ENCODE data around the gene ACOX1. TPM values are rescaled to one million over a fixed set of nuclear protein-coding genes. Genes with fewer than 3 reads are reported as not detected.

The ACOX1 gene
- total and polyA plus RNA-seq, 2 of the 13 experiments (the other 11 are each of a cell fraction or from before 2014, with no cell fraction given) = 86.4 to 120 TPM

- TF ChIP-seq ZBTB43 (CRISPR knock-in tag; conservative IDR thresholded peaks at IDR 0.05) (0 out of 2 replicates have a peak, but pooled peaks have one; percentile 43), HNRNPH1 (optimal IDR thresholded peaks at IDR 0.05; ENCODE audit: low read depth, low read length) (no peak), MIER2 (CRISPR knock-in tag; IDR thresholded peaks at IDR 0.05) (peak; percentile 57; the same call in 1 of the 2 replicates), ZC3H13 (CRISPR knock-in tag; IDR thresholded peaks at IDR 0.05) (peak; percentile 97), HNRNPL (IDR thresholded peaks at IDR 0.05; ENCODE audit: low read depth, low read length) (peak; percentile 81), ATF1 (CRISPR knock-in tag; IDR thresholded peaks at IDR 0.05) (no peak), NFKBIZ (CRISPR knock-in tag; IDR thresholded peaks at IDR 0.05) (peak; percentile 86), ZNF7 (CRISPR knock-in tag; IDR thresholded peaks at IDR 0.05) (0 out of 2 replicates have a peak, but pooled peaks have one; percentile 18), ZNF614 (CRISPR knock-in tag; IDR thresholded peaks at IDR 0.05; ENCODE audit: borderline replicate concordance) (no peak; the same call in 1 of the 2 replicates), CBX5 (CRISPR knock-in tag; IDR thresholded peaks at IDR 0.05; ENCODE audit: borderline replicate concordance) (peak; percentile 74; the same call in 1 of the 2 replicates), CBFB (CRISPR knock-in tag; IDR thresholded peaks at IDR 0.05) (peak; percentile 95), RFX3 (CRISPR knock-in tag; IDR thresholded peaks at IDR 0.05) (peak; percentile 91), SP2 (CRISPR knock-in tag; IDR thresholded peaks at IDR 0.05) (peak; percentile 19; the same call in 1 of the 2 replicates), AFF4 (CRISPR knock-in tag; IDR thresholded peaks at IDR 0.05) (peak; percentile 65; the same call in 1 of the 2 replicates), ZBTB3 (CRISPR knock-in tag; IDR thresholded peaks at IDR 0.05; ENCODE audit: borderline replicate concordance, low read depth) (no peak), ZFP91 (CRISPR knock-in tag; IDR thresholded peaks at IDR 0.05; ENCODE audit: borderline replicate concordance) (peak; percentile 97), ZBTB34 (CRISPR knock-in tag; IDR thresholded peaks at IDR 0.05) (no peak; the same call in 1 of the 2 replicates), ZIK1 (CRISPR knock-in tag; IDR thresholded peaks at IDR 0.05; ENCODE audit: borderline replicate concordance, low read depth) (peak; percentile 44), MXI1 (IDR thresholded peaks at IDR 0.05; ENCODE audit: borderline replicate concordance, low read depth, low read length) (peak; percentile 100), ELF1 (CRISPR knock-in tag; IDR thresholded peaks at IDR 0.05) (peak; percentile 87), SMAD1 (CRISPR knock-in tag; IDR thresholded peaks at IDR 0.05; ENCODE audit: borderline replicate concordance, low read depth) (peak; percentile 85; the same call in 1 of the 2 replicates), NFE2L1 (CRISPR knock-in tag; IDR thresholded peaks at IDR 0.05; ENCODE audit: borderline replicate concordance) (0 out of 2 replicates have a peak, but pooled peaks have one; percentile 12)
Measured at GRCh38 chr17:75940727-75941441, 38.1 kb downstream of the ACOX1 start, which contains the start of gene FBF1 (continued).
